ENCODE data around the gene TBC1D5.

DNA sequence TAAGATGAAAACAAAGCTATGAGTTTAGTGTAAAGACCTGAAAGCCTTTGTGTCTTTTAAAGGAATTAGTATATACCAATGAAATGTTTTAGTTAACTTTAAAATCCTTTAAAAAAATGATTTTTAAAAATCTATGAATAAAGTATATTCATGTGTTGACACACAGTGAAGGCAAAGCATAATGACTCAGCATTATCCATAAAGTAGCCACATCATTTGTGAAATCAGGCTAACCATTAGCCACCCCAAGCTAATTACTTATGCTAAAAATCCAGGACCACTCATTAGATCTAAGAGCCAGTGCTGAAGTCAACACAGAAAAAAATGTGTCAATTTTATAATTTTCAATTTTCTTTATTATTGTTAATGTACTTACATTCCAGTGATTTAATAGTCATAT lies 310.2 kb downstream of the TBC1D5 start:
- TF ChIP-seq TAF1 (IDR thresholded peaks at IDR 0.05; ENCODE audit: borderline replicate concordance, insufficient read depth, low read length) (no peak), POLR2AphosphoS5 (IDR thresholded peaks at IDR 0.05; ENCODE audit: low read depth, low read length) (no peak)
- TF ChIP-seq, protein P1, sequence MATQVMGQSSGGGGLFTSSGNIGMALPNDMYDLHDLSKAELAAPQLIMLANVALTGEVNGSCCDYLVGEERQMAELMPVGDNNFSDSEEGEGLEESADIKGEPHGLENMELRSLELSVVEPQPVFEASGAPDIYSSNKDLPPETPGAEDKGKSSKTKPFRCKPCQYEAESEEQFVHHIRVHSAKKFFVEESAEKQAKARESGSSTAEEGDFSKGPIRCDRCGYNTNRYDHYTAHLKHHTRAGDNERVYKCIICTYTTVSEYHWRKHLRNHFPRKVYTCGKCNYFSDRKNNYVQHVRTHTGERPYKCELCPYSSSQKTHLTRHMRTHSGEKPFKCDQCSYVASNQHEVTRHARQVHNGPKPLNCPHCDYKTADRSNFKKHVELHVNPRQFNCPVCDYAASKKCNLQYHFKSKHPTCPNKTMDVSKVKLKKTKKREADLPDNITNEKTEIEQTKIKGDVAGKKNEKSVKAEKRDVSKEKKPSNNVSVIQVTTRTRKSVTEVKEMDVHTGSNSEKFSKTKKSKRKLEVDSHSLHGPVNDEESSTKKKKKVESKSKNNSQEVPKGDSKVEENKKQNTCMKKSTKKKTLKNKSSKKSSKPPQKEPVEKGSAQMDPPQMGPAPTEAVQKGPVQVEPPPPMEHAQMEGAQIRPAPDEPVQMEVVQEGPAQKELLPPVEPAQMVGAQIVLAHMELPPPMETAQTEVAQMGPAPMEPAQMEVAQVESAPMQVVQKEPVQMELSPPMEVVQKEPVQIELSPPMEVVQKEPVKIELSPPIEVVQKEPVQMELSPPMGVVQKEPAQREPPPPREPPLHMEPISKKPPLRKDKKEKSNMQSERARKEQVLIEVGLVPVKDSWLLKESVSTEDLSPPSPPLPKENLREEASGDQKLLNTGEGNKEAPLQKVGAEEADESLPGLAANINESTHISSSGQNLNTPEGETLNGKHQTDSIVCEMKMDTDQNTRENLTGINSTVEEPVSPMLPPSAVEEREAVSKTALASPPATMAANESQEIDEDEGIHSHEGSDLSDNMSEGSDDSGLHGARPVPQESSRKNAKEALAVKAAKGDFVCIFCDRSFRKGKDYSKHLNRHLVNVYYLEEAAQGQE (IDR thresholded peaks at IDR 0.05; ENCODE audit: insufficient read depth in 1 of 2, low read depth in 2 of 2, low read length in 2 of 2) = no peak

Measured in PFSK-1 (cell line).